D721Med (cell line): ENCODE data around the gene ADGRG2.

Source experiments
- DNase-seq: peaks from one replicate; pipeline ENCODE4 v3.0.0; 2011; ENCODE audit warnings: low spot score; ENCODE audit not compliant: insufficient read length
- FAIRE-seq: peaks from 2 replicates; lab custom pipeline; 2011; peaks lifted over from hg19 to GRCh38; lab: Jason Lieb, UNC
- TF ChIP-seq, protein P1 (sequence below): IDR thresholded peaks from 2 replicates; pipeline ENCODE4 v1.5.1; 2012; ENCODE audit warnings: mild to moderate bottlenecking, control low read depth; ENCODE audit not compliant: insufficient read depth; ENCODE audit errors: missing control alignments

The ADGRG2 gene

DNA sequence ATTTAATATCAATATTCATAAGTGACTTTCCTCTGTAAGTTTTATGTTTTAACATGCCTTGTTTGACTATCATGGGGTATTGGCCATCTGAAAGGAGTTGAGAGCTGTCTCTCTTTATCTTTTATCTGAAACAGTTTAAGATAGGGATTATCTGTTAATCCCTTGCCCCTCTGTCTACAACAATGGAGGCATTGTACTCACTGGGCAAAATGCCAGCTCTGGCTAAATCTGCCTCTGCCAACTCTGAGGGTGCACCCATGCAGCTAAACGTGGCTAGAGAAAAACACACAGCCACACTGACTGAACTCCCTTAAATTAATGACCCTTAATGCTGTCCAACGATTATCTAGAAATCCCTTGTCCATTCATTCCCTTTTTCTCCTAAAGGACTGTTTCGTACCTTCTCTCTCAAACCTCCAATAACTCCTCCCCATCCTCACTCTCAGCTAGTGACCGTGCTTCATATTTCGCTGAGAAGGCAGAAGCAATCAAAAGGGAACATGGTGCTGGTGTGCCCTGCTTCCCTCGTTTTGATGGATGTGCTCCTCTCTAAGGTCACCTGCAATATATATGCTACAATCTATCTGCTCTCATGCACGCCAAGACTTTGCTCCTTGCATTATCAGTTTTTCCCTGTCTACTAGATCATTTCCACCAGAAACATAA, 148.6 kb downstream of the ADGRG2 start:
- no peak for DNase-seq
- peak; percentile 87 for FAIRE-seq
- TF ChIP-seq, protein P1, sequence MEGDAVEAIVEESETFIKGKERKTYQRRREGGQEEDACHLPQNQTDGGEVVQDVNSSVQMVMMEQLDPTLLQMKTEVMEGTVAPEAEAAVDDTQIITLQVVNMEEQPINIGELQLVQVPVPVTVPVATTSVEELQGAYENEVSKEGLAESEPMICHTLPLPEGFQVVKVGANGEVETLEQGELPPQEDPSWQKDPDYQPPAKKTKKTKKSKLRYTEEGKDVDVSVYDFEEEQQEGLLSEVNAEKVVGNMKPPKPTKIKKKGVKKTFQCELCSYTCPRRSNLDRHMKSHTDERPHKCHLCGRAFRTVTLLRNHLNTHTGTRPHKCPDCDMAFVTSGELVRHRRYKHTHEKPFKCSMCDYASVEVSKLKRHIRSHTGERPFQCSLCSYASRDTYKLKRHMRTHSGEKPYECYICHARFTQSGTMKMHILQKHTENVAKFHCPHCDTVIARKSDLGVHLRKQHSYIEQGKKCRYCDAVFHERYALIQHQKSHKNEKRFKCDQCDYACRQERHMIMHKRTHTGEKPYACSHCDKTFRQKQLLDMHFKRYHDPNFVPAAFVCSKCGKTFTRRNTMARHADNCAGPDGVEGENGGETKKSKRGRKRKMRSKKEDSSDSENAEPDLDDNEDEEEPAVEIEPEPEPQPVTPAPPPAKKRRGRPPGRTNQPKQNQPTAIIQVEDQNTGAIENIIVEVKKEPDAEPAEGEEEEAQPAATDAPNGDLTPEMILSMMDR = no peak

DNA sequence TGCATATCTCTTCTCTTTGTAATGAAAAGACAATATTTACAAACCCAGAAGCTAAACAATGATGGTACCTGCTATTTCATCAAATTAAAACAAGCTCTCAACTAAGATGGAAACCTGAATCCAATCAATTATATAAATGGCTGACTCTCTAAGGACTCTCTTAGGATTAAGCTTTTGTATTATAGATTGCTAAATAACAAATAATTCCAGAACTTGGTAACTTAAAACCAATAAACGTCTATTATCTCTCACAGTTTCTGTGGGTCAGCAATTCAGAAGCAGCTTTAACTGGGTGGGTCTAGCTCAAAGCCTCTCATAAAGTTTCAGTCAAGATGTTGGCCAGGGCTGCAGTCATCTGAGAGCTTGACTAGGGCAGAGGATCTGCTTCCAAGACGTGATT, 150.8 kb downstream of the ADGRG2 start:
- FAIRE-seq = no peak
- no peak for DNase-seq
- TF ChIP-seq, protein P1 = no peak

DNA sequence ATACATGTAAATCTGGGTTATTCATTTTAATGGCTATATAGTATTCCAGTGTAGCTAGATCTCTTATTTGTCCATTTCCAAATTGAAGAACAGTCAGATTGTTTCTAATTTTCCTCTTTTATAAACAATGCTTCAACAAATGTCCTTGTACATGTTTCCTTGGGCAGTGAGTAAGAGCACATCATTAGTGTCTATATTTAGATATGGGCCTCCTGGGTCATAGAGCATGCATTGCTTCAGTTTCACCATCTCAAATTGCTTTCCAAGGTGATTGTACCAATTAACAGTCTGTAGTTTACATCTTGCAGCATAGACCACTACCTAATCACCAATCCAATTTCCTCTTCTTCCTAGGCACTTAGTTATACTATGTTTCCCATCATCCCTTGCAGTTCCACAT, 151.8 kb downstream of the ADGRG2 start:
- TF ChIP-seq, protein P1 = no peak
- no peak for FAIRE-seq
- no peak for DNase-seq

DNA sequence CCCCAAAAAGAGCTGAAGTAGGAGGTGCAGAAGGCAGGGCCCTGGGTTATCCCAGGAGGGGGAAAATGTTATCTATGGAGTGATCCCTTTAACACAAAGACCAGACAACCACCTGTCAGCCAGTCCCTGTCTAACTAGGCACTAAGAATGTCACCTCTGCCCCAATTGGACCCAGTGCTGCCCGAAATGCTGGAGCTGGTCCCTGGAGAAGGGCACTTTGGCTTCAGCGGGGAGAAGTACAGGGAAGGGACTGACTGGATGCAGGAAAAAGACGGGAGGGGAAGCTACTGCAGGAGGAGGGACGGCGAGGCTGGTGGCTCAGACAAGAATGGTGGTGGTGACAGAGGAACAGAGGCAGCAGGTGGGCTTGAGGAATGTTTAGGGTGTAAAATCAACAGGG, 155.6 kb downstream of the ADGRG2 start:
- FAIRE-seq = no peak
- no peak for DNase-seq
- TF ChIP-seq, protein P1 = no peak

DNA sequence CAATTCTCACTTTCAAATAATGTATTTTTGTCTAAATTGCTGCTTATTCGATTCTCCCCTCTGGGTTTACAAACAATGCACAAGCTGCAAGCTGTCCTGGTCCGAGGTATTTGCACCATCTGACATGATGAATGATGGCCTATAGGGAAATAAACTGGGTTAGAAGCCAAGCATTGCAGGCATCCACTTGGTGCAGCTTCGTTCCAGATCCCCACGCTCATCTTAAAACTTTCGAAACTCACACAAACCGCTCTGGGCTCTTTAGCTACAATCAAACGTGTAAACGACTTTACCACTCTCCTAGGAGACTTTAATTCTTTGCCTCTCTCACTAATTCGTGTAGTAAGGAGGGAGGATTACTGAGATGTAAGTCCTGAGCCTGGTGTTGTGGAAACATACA, 157.4 kb downstream of the ADGRG2 start:
- no peak for FAIRE-seq
- TF ChIP-seq, protein P1 = no peak
- DNase-seq = no peak

DNA sequence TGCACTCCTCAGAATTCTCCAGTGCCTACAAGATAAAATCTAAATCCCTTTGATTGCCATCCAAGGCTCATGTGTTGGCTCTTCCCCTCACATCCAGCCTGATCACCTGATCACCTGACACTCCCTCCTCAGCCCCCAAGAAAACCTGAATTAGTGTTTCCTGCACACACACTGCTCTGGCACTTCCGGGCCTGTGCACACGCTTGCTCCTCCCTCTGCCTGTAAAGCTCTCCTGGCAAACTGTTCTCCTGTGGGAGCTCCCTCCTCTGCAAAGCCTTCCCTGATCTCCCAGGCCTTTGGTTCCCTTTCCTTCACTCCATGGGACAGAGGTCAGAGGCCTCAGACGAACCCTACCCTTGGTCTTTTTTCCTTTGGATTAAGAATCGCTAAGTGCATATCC, 158.2 kb downstream of the ADGRG2 start:
- DNase-seq (no peak), FAIRE-seq (no peak)
- TF ChIP-seq, protein P1 = no peak

DNA sequence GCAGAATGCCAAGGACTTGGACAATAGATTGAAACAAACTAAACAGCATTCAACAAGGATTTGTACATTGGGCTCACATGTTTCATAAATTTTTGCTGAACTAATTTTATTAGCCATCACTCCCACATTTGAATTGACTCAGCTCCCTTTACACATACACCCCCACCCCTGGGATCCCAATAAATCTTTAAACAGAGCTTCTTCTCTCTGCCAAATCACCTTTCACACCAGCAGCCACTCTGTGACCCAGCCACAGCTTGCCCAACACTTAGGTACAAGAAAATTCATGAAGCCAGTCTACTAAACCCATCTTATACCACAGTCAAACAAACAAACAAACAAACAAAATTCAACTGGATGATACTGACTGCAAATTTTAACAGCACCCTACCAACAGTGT, 159.9 kb downstream of the ADGRG2 start:
- TF ChIP-seq, protein P1 = no peak
- FAIRE-seq (no peak), DNase-seq (no peak)
